NCI-H128 (cell line): ENCODE measurements around the gene INMT.
A peak's percentile ranks its signal among the peaks of the same experiment; 100 is the strongest.

Experiments used
- DNase-seq: peaks from one replicate; lab custom pipeline; 2025; ENCODE audit not compliant: unreplicated experiment; lab: John Stamatoyannopoulos, UW

Gene INMT

DNA sequence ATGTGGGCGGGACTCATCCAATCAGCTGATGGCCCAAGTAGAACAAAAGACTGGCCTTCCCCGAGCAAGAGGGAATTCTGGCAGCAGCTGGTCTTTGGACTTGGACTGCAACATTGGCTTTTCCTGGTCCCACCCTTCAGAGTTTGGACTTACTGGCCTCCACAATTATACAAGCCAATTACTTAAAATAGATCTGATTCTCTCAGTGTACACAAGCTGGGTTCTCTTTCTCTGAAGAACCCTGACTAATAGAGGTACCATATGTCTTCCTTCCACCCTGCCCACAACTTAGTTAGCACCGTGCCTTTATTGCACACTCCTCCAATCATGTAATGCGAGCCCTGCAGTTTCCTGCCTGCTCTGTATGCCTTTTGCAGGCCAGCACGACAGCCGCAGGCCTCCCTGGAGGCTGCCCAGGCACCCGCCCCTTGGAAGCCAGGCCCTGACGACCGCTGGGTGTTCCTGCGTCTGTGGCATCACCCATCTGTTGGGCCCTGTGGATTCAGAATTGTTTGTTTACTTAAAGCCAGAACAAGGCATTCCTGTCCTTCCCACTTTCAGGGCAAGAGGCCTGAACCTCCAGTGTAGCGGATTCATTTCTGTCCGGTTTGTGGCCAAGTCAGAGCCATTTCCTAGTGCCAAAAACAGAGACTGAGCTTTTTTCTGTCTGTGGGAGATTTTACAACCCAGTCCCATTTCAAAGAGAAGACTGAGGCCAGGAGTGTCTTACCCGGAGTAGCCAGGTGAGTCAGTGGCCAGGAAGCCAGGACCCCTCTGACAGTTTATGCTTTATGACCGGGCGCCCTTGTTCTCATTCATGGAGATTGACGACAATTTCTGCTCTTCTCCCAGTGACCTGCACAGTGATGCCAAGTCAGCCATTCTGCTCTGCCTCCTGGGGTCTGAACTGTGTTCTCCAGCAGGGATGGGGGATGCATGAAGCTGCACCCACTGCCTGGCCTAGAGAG is 968 bp upstream of the INMT start:
- DNase-seq = no peak

DNA sequence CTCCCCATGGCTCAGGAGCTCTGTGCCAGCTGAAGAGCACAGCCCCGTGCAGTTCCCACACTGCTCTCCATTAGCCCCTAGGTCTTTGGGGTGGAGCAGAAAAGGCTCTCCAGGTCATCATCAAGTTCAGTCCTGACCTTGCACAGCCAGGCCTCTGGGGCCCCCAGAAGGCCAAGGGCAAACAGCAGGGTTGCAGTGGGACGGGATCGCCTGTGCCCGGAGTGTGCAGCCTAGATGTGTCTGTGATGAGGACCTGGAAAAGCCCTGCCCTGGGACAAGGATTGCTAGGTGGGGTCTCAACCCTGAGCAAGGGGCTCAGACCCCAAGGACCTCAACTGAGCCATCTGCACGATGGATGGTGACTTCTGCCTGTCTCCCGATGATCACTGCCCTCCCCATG is 549 bp downstream of the INMT start:
- DNase-seq = no peak

DNA sequence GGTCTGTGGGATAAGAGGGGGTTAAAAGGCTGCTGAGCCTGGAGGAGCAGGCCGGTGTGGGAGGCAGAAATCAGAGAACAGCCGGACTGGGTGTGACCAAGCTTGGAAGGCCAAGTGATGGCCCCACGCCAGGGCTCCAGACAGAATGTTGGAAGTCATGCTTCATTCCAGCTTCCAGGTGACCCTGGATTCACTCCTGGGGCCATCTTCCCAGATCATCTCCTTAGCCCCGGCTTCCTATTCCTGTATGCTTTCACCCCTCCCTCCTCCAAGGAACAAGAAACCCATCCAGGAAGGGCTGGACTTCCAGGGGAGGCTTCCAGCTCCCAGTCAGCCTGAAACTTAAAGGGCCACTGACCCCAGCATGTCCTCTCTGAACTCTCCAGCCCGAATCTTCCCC is 1.0 kb downstream of the INMT start:
- no peak for DNase-seq

DNA sequence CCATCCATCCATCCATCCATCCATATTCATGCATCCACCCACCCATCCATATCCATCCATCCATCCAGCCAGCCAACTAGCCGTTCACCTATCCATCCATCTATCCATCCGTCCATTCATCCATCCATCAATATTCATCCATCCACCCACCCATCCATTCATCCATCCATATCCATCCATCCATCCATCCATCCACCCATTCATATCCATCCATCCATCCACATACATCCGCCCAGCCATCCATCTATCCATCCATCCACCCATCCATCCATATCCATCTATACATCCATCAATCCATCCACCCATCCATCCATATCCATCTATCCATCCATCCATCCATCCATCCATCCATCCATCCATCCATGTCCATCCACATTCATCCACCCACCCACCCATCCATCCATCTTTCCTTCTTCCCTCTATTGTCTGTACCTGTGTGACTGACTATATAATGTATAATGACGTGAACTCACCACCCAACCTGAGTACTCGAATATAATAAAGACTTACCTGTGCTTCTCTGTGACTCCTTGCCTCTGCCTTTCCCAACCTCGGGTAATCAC is 2.5 kb downstream of the INMT start:
- no peak for DNase-seq

DNA sequence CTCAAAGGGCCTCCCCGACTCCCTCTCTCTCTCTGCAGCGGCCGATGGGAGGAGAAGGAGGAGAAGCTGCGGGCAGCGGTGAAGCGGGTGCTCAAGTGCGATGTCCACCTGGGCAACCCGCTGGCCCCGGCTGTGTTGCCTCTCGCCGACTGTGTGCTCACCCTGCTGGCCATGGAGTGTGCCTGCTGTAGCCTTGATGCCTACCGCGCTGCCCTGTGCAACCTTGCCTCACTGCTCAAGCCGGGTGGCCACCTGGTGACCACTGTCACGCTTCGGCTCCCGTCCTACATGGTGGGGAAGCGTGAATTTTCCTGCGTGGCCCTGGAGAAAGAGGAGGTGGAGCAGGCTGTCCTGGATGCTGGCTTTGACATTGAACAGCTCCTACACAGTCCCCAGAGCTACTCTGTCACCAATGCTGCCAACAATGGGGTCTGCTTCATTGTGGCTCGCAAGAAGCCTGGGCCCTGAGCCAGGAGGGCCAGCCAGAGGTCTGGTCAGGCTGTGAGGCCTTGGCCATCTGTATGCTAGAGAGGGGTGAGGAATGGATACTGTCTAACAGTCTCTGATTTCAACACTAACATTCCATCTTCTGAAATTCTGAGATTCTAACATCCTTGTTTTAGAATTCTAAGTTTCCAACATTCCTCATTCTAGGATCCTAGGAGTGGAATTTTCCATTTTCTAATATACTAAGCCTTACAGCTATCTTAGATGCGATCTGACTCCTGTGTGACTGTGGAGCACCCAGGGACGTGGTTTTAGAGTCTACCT is 3.6 kb downstream of the INMT start:
- no peak for DNase-seq

DNA sequence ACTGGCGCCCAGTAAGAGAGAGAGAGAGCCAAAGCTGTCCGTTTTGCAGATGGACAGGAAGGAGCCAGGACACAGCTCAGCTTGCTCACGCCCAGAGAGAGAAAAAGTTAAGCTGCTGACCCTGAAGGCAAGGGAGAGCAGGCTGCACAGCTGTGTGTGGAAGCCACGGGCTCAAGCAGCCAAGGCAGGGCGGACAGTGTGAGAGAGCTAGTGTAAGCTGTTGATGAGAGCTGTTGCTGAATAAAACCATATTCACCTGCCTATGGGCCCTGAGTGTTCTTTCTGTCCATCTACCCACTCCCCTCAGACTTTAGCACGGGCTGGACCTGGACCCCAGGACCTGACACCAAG is 5.4 kb downstream of the INMT start:
- DNase-seq = no peak

DNA sequence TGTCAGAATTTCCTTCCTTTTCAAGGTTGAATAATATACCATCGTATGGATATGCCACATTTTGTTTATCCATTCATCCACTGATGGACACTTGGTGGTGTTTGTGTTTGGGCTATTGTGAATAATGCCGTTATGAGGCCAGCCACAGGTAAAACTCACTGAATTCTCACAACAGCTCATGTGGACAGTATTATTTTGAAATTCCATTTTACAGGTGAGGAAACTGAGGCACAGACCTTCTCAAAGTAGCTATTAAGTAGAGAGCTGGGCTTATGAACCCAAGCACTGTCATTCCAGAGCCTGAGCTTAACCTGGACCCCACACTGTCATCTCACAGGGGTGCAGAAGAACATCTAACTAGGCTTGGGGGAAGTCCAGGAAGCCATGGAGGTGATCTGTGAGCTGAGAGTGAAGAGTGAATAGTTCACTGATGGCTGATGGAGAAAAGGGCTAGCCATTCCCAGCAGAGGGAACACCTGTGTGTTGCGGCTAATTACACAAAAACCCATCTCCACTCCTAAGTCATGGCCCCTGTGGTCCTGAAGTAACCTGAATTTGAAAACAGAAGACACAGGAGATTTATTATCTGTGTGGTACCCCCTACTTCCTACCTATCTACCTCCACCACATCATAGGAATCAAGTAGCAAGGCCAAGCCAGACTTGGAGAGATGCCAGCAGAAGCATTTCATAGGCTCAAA is 8.7 kb downstream of the INMT start:
- DNase-seq = no peak

DNA sequence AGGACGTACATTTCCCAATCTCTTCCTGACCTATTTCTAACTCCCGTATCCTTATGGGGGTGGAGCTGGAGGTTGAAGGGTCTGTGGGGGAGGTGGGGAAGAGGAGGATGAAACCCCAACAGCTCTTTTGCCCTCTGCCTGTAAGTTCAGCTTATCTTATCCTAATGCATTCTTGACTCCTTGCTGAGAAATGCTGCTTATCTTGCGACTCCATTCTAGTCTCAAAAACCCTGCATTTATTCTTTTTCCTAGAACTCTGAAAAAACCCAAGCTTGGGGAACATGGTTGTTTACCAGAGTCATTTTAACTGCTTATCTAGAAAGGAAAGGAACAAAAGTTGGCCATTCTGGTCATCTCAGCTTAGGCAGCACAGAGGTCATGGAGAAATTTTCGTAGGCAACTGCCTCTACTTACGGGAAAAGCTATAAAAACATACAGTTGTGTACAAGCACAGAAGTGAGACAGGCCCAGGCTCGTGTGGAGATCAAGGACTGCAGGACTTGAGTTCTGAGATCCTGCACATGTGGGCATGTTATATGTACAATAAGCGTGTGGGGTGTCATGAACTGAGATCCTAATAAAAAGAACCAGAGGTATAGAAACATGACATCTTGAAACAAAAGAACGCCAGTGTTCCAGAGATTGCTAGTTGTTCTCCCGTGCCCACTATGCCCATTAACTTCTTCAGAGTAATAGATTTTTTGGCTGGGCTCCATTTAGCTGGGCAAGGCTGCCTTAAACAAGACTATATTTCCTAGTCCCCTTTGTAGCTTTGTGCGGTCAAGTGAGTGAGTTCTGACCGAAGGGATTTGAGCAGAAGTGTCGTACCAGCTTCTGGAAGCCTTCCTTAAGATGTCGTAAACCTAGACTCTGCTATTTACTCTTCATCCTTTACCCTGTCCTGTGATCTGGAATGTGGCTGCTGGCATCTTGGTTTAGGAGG is 9.6 kb downstream of the INMT start:
- DNase-seq = peak; percentile 15

DNA sequence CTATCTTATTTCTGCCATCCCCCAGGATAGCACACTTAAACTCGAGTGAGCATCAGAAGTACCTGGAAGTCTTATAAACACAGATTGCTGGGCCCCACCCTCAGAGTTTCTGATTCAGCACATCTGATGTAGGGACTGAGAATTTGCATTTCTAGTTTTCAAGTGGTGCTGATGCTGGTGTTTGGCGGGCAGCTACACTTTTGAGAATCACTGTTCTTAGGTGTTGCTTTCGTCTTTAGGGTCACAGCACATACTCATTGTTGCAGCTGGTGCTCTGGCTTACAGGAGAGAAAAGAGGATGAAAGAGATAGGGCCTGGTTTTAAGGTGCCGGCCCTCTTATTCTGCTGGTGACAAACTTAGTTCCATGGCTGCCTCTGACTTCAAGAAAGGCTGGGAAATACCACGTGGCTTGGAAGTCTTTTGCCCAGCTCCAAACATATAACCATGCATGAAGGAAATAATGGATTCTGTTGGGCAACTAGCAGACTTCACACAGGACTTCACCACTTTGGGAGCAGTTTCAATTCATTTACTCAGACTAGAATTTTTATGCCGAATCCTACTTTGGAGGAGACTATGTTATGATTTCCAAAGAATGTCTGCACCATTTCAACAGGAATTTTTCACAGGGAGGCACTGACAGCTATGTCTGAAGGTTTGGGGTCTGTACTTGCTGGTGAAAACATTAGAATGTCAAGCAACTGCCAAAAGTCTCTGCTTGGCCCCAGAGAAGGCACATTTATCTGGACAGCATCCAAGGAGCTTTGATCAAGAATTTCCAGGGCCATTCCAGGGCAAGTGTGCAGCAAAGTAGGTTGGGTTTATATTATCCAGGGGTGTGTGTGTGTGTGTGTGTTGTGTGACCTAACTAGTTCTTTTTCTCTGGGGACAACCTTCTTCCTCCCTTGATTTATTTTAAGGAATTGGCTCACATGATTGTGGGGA is 12.4 kb downstream of the INMT start:
- DNase-seq = no peak

DNA sequence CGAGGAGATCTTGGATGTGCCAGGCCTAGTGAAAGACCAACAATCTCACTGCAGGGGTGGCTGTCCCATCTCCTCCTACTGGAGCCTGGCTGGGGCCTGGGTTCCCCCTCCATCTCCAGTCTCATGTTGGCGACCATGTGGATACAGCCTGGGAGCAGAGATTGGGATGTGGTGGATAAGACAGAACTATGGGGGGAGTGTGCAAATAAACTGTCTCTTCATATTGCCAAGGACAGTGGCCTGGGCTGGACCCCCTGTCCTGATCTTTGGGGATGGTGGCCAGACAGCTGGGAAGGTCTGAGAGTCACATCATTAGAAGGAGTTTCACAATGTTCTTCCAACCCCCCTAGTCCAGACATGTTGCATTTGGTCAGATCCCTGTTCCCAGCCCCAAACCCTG is 13.5 kb downstream of the INMT start:
- no peak for DNase-seq

DNA sequence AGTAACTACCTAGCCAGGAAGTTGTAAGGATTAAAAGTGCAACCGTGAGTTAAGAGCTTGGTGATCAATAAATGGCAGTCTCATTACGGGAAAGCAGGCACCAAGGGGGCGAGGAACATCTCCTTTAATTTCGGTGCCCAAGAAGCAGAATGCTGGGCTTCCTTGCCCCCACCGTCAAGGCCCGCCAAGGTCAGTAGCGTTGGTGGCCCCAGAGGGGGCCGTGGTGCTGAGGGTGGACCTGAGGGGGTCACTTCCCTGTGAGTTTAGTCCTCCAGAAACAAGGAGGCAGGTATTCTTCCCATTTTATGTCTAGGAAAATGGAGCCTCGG is 18.9 kb downstream of the INMT start:
- no peak for DNase-seq

DNA sequence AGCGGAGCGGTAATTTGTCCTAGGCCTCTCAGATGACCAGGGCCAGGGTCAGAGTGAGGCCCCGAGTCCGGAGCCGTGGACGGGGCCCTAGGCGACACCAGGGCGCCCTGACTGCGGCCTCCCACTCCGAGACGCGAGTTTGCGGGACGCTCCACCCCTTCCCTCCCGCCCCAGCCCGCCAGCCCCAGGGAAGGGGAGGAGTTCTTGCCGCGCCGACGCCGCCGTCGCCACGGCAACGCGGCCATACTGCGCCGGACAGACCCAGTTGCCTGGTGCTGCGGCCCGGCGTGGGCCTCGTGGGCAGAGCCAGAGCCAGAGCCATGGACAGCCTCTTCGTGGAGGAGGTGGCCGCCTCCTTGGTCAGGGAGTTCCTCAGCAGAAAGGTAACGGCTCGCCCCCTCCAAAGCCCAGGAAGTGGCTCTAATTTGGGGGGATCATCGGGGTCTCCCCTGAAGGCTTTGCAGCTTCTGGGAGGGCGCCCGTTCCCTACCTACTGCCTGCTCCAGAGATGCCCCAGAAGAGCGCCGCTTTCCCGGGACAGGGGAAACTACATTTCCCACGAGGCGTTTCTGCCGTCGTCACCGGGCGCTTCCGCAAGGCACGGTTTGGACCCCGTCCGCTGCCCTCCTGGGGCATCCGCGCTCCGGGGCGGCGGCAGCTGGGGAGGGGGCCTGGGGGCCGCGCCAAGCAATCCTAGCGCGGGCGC is 19.4 kb downstream of the INMT start, which contains the start of gene MINDY4:
Gene MINDY4, plus strand, starts transcription at position 244 of the 706 bp plus-strand sequence. Its CDS starts 77 bp downstream, at position 321.
- peak; percentile 22 for DNase-seq

DNA sequence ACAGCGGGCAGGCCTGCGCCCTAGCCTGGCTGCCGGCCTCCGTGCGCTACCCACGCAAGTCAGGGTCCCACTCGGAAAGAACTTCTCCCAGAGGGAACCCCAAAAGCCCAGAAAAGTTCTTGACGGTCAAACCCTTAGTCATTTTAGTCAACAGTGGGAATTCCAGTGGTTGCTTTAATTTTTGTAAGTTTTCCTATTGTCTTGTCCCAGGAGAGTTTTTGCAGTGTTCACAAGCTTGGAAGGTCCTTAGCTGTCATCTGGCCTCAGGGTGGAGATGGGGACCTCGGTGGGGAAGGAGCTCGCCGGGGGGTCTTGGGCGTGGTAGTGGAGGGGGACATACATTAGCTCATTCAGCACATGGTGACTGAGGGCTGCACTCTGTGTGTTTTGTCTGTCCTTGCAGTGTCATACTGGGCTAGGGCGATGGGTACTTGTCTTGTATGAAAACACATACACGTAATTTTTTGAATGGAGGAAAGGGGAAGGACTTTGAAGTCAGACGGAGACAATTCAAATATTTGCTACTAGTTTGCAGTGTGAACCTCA is 20.0 kb downstream of the INMT start:
- DNase-seq = no peak

DNA sequence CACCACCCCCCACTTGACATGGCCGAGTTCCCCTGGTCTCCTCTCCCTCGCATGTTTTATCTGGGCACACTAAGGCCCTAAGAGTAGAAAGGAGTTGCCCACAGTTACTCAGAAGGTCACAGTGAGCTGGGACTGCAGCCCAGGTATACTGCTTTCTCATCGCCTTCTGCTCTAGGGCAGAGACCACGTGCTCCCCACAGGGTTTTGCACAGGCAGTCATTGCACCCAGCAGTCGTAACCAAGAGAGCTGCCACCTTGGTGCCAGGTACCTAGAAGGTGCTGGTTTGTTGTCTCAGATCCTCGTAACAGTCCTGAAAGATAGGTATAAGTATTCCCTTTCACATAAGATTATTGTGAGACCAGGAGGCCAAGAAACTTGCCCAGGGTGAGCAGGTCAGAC is 21.0 kb downstream of the INMT start:
- no peak for DNase-seq

DNA sequence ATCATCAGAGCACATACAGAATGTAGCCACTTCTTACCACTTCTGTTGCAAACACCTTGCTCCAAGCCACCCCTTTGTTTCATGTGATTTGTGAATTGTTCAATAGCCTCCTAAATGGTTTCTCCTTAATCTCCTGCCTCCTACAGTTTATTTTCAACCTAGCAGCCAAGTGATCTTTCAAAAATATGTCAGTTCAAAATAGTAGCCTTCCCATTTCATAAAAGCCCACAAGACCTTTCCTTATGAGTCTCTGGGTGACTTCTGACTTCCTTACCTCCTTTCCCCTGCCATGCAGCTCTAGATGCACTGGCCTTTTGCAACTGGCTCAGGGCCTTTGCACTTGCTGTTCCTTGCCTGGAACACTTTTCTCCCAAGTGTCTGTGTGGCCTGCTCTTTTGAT is 24.1 kb downstream of the INMT start:
- no peak for DNase-seq

DNA sequence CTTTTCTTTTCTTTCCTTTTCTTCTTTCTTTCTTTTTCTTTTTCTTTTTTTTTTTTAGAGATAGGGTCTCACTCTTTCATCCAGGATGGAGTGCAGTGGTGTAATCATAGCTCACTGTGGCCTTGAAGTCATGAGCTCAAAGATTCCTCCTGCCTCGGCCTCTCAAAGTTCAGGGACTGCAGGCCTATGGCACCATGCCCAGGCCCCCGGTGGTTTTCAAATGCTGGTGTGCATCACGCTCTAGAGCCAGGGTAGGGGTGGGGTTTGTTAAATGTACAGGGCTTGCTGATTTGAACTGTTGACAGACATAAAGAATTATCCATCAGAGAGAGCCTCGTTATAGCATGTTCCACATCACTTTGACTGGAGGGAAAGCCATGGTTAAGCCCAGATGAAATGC is 25.0 kb downstream of the INMT start:
- DNase-seq = no peak

DNA sequence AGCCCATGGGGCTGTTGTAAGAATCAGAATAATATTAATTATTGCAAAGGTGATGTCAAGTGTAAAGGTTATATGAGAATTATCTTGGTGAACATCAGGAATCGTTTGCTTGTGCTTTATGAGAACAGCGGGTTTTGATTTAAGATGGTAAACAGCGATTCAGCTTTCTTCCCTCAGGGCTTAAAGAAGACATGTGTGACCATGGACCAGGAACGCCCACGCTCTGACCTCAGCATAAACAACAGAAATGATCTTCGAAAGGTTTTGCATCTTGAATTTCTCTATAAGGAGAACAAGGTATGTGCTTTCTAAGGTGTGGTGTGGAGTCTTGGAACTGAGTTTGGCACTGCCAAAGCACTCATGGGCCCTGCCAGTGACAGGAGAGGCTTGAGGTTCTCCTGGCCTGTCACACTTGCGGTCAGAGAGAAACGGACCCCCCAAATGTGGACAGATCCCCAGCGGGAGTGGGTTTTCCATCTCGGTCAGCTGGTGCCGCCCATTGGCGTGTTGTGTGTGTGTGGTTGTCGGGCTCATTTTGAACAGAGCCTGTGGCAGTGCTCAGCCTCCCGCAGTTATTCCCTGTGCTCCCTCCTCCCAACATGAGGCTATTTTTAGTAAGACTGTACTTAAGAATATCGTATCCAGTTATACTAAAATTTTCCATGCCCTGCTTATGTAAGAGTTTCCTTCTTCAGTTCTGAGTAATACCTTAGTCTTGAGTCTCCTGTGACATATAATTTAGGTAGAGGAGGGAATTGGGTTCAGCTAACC is 26.5 kb downstream of the INMT start:
- no peak for DNase-seq

DNA sequence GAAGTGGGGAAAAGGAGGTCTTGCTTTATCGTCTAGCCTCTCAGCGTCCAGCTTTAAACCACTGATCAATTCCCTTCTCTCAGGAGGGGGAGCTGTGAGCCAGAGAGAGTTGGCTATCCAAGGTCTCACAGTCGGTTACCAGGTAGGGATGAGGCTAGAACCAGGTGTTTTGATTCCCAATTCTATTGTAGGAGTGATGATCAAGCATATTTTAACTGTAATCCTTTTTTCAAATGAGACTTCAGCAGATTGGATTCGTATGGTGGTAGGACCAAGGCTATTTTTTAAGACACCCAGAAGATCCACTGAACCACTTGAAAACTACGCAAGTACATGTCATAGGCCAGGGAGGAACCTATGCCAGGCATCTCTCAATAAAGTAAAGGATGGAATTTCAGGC is 27.6 kb downstream of the INMT start:
- DNase-seq = no peak
